Panc1 (cell line): ENCODE measurements around the gene LAP3. TPM values are rescaled to one million over a fixed set of nuclear protein-coding genes. Genes with fewer than 3 reads are reported as not detected.
"Not testable (repeated sequence)": the region's sequence is repeated elsewhere in the genome, so short reads cannot be mapped to it uniquely, and the experiment has no call there.

ENCODE experiments used
- ATAC-seq: fragments of 200-7000 bp; cut with Tn5 transposase; 2 replicates; pipeline ENCODE4 v1.9.1; 2020; ENCODE audit warnings: mild to moderate bottlenecking, moderate library complexity
- BruUV-seq: library from RNA; stranded (reverse); fragments of 400-500 nt; replicated peaks from 2 replicates; lab custom pipeline; 2021; lab: Mats Ljungman, UMichigan
- CTCF ChIA-PET: fragments of 300-600 bp; sonication (Branson Sonifier 250); formaldehyde crosslinking; loops from one replicate; lab custom pipeline; 2022; ENCODE audit warnings: antibody characterized with exemption; lab: Charles Lee
- POLR2A ChIA-PET: fragments of 300-600 bp; sonication (Branson Sonifier 250); formaldehyde crosslinking; loops from one replicate; lab custom pipeline; 2022; ENCODE audit warnings: antibody characterized with exemption; lab: Charles Lee
- DNase-seq: peaks from one replicate; pipeline ENCODE4 v3.0.0-alpha.2; 2010; ENCODE audit warnings: low read depth, low spot score
- H3K27ac ChIP-seq: 2 replicates; pipeline ENCODE4 v1.5.1; 2011; ENCODE audit warnings: mild to moderate bottlenecking, low read length, inconsistent platforms
- H3K27me3 ChIP-seq: fragments of 200-500 bp; sonication (Bioruptor generic); 2 replicates; pipeline ENCODE4 v1.6.0; 2014; ENCODE audit warnings: low read length, inconsistent platforms; ENCODE audit not compliant: control insufficient read depth, insufficient read depth
- H3K36me3 ChIP-seq: fragments of 200-500 bp; sonication (Bioruptor generic); 2 replicates; pipeline ENCODE4 v1.5.1; 2014; ENCODE audit warnings: inconsistent platforms, mild to moderate bottlenecking, low read length, moderate library complexity; ENCODE audit not compliant: control insufficient read depth, insufficient read depth
- H3K4me1 ChIP-seq: 2 replicates; pipeline ENCODE4 v1.5.1; 2011; ENCODE audit warnings: inconsistent platforms, mild to moderate bottlenecking, low read length, moderate library complexity; ENCODE audit not compliant: control insufficient read depth, insufficient read depth
- H3K4me3 ChIP-seq, 2 experiments: 2 replicates each; pipeline ENCODE4 v1.5.1; 2011 to 2012; ENCODE audit warnings: low read depth in 2 of 2, low read length in 2 of 2, mild to moderate bottlenecking in 2 of 2, inconsistent platforms in 1 of 2, moderate library complexity in 1 of 2
- H3K9me3 ChIP-seq: fragments of 200-500 bp; sonication (Bioruptor generic); 2 replicates; pipeline ENCODE4 v1.5.1; 2014; ENCODE audit warnings: low read depth, mild to moderate bottlenecking, inconsistent platforms, low read length, moderate library complexity; ENCODE audit not compliant: control insufficient read depth, insufficient read depth
- CTCF ChIP-seq: fragments of 450-650 bp; IDR thresholded peaks from 2 replicates; pipeline ENCODE4 v1.5.1; 2017; ENCODE audit warnings: mild to moderate bottlenecking
- POLR2AphosphoS5 ChIP-seq: IDR thresholded peaks from 2 replicates; pipeline ENCODE4 v1.6.1; 2012; ENCODE audit warnings: mild to moderate bottlenecking, low read depth, low read length, moderate library complexity
- REST ChIP-seq, 2 experiments: IDR thresholded peaks; 2 replicates each; pipeline ENCODE4 v1.6.1; 2011 to 2012; ENCODE audit warnings: low read depth in 2 of 2, control low read depth in 1 of 2, low read length in 1 of 2, mild to moderate bottlenecking in 1 of 2, moderate library complexity in 1 of 2; ENCODE audit not compliant: insufficient read depth in 1 of 2
- SIN3A ChIP-seq: IDR thresholded peaks from 2 replicates; pipeline ENCODE4 v1.6.1; 2012; ENCODE audit warnings: low read depth, mild to moderate bottlenecking, low read length, moderate library complexity, borderline replicate concordance; ENCODE audit not compliant: insufficient read depth
- TCF7L2 ChIP-seq: IDR thresholded peaks from 2 replicates; pipeline ENCODE4 v1.6.1; 2011; ENCODE audit warnings: mild to moderate bottlenecking, low read depth, low read length, inconsistent platforms
- in situ Hi-C: cut with HindIII; loops from 2 replicates; pipeline ENCODE4 v1.10.0; 2016; ENCODE audit warnings: low sequenced_read_pairs, low pct_unique_long_range_greater_than_20kb
- intact Hi-C: fragments of 100-400 bp; cut with micrococcal nuclease; formaldehyde crosslinking; loops from one replicate; pipeline ENCODE4 v1.10.0; 2022; ENCODE audit not compliant: unreplicated experiment
- total RNA-seq: library from RNA; stranded (reverse); gene quantifications from one replicate; pipeline ENCODE4 v1.2.1, GENCODE V29; 2021; ENCODE audit not compliant: unreplicated experiment

The LAP3 gene
- total RNA-seq, 1 experiment from 2014 or later = 51.4 TPM

GRCh38 chr4:17535242-17535641, 41.8 kb upstream of the LAP3 start:
- intact Hi-C loops = no loop called here
- no peaks in the 10 kb centered on the region for H3K9me3 ChIP-seq
- no peaks in the 10 kb centered on the region for H3K27me3 ChIP-seq
- ATAC-seq (no peak), DNase-seq (no peak)
- H3K27ac ChIP-seq = no peak overlapping the region
- in situ Hi-C loops = no loop called here
- BruUV-seq = no TSS peak
- H3K4me3 ChIP-seq = no peak overlapping the region
- no peaks in the 10 kb centered on the region for H3K4me1 ChIP-seq
- TF ChIP-seq POLR2AphosphoS5 (no peak), TCF7L2 (no peak), REST (IDR thresholded peaks at IDR 0.05; ENCODE audit: insufficient read depth in 1 of 2, low read depth in 2 of 2, low read length in 1 of 2) (no peak), SIN3A (no peak), CTCF (no peak)
- ChIA-PET POLR2A (interaction anchor here (0.6 kb wide), 1 partner anchor 242 kb away, joined by 6 read pairs; no protein-coding TSS in a partner anchor), CTCF (interaction anchor here (0.6 kb wide), 2 partner anchors 14 to 51 kb away, joined by 3 to 4 read pairs; no protein-coding TSS in a partner anchor)
- H3K36me3 ChIP-seq = no peaks in the 10 kb centered on the region

- no peaks in the 10 kb centered on the region for H3K36me3 ChIP-seq
- H3K27me3 ChIP-seq = no peaks in the 10 kb centered on the region
- ATAC-seq (no peak), DNase-seq (no peak)
- H3K4me1 ChIP-seq = no peaks in the 10 kb centered on the region
- H3K9me3 ChIP-seq = no peaks in the 10 kb centered on the region
- no peak overlapping the region for H3K27ac ChIP-seq
- no TSS peak for BruUV-seq
- TF ChIP-seq TCF7L2 (no peak), SIN3A (no peak)
- intact Hi-C loops (no loop called here), in situ Hi-C loops (no loop called here)
- POLR2A ChIA-PET = no interaction called here
- CTCF ChIA-PET = no interaction called here
- no peak overlapping the region for H3K4me3 ChIP-seq
Measured at GRCh38 chr4:17535906-17536305, 41.1 kb upstream of the LAP3 start.

GRCh38 chr4:17537060-17537459, 39.9 kb upstream of the LAP3 start:
- not testable (repeated sequence) for BruUV-seq

More at GRCh38 chr4:17537060-17537459, 39.9 kb upstream of the LAP3 start:
- H3K36me3 ChIP-seq, POLR2A ChIA-PET, H3K4me1 ChIP-seq, in situ Hi-C loops, H3K27ac ChIP-seq, CTCF ChIA-PET, H3K4me3 ChIP-seq, ATAC-seq, H3K27me3 ChIP-seq, H3K9me3 ChIP-seq, intact Hi-C loops, DNase-seq: not testable (repeated sequence)
